Measurements from ENCODE around the gene SHC4. TPM values are rescaled to one million over a fixed set of nuclear protein-coding genes. Genes with fewer than 3 reads are reported as not detected.

Gene SHC4
- total RNA-seq, 1 experiment from 2014 or later, result not detected

GRCh38 chr15:48800245-48800644 lies 163.5 kb downstream of the SHC4 start:
- intact Hi-C loops (cut with micrococcal nuclease; ENCODE audit: unreplicated experiment), result no loop called here
- no peak for DNase-seq
- Mint-ChIP-seq H3K4me1 (ENCODE audit: low read depth, unreplicated experiment) (no peaks in the 10 kb centered on the region), H3K27ac (ENCODE audit: unreplicated experiment) (no peak overlapping the region), H3K36me3 (ENCODE audit: insufficient read depth, unreplicated experiment) (no peaks in the 10 kb centered on the region), H3K9me3 (ENCODE audit: unreplicated experiment) (no peaks in the 10 kb centered on the region), H3K4me3 (ENCODE audit: unreplicated experiment) (no peak overlapping the region), H3K27me3 (ENCODE audit: insufficient read depth, unreplicated experiment) (no peaks in the 10 kb centered on the region)
- H3K4me3 ChIP-seq (ENCODE audit: low read depth, low read length), result no peak overlapping the region
- TF ChIP-seq CTCF (IDR thresholded peaks at IDR 0.05; ENCODE audit: insufficient read depth in 1 of 2, low read depth in 1 of 2, low read length in 1 of 2, severe bottlenecking in 1 of 2, unreplicated experiment in 1 of 2), result no peak
- POLR2A ChIA-PET, result no interaction called here
- no peaks in the 10 kb centered on the region for H3K9me3 ChIP-seq
- H3K27me3 ChIP-seq (replicated peaks; ENCODE audit: control insufficient read depth, insufficient read depth, low read length), result no peaks in the 10 kb centered on the region
- BruUV-seq (replicated peaks), result no TSS peak
- H3K4me1 ChIP-seq, result peaks cover under 1% of the 10 kb centered on the region; the same call in 1 of the 2 replicates
- H3K36me3 ChIP-seq (ENCODE audit: control insufficient read depth, insufficient read depth, low read length), result no peaks in the 10 kb centered on the region; the same call in 1 of the 2 replicates
- CTCF ChIA-PET, result interaction anchor here (1.0 kb wide), 1 partner anchor 11 kb away, joined by 3 read pairs; the partner anchor contains the start of gene CEP152

GRCh38 chr15:48798319-48798718 lies 165.4 kb downstream of the SHC4 start:
- Mint-ChIP-seq H3K9me3 (ENCODE audit: unreplicated experiment) (no peaks in the 10 kb centered on the region), H3K4me1 (ENCODE audit: low read depth, unreplicated experiment) (no peaks in the 10 kb centered on the region), H3K27me3 (ENCODE audit: insufficient read depth, unreplicated experiment) (no peaks in the 10 kb centered on the region), H3K36me3 (ENCODE audit: insufficient read depth, unreplicated experiment) (peaks cover 6% of the 10 kb centered on the region), H3K27ac (ENCODE audit: unreplicated experiment) (no peak overlapping the region), H3K4me3 (ENCODE audit: unreplicated experiment) (no peak overlapping the region)
- TF ChIP-seq CTCF (IDR thresholded peaks at IDR 0.05; ENCODE audit: insufficient read depth in 1 of 2, low read depth in 1 of 2, low read length in 1 of 2, severe bottlenecking in 1 of 2, unreplicated experiment in 1 of 2), result no peak
- no peak for DNase-seq
- ChIA-PET POLR2A (interaction anchor here (1.0 kb wide), 1 partner anchor 13 kb away, joined by 3 read pairs; the partner anchor contains the start of gene CEP152), CTCF (no interaction called here)
- Histone ChIP-seq H3K27me3 (replicated peaks; ENCODE audit: control insufficient read depth, insufficient read depth, low read length) (no peaks in the 10 kb centered on the region), H3K36me3 (ENCODE audit: control insufficient read depth, insufficient read depth, low read length) (no peaks in the 10 kb centered on the region), H3K9me3 (no peaks in the 10 kb centered on the region), H3K4me1 (peaks cover 12% of the 10 kb centered on the region), H3K4me3 (ENCODE audit: low read depth, low read length) (no peak overlapping the region)
- intact Hi-C loops (cut with micrococcal nuclease; ENCODE audit: unreplicated experiment), result no loop called here
- no TSS peak for BruUV-seq (replicated peaks)

- Histone ChIP-seq H3K4me1 (peaks cover 12% of the 10 kb centered on the region), H3K27me3 (replicated peaks; ENCODE audit: control insufficient read depth, insufficient read depth, low read length) (no peaks in the 10 kb centered on the region), H3K9me3 (no peaks in the 10 kb centered on the region), H3K36me3 (ENCODE audit: control insufficient read depth, insufficient read depth, low read length) (no peaks in the 10 kb centered on the region), H3K4me3 (ENCODE audit: low read depth, low read length) (no peak overlapping the region)
- Mint-ChIP-seq H3K27me3 (ENCODE audit: insufficient read depth, unreplicated experiment) (no peaks in the 10 kb centered on the region), H3K4me1 (ENCODE audit: low read depth, unreplicated experiment) (no peaks in the 10 kb centered on the region), H3K27ac (ENCODE audit: unreplicated experiment) (no peak overlapping the region), H3K36me3 (ENCODE audit: insufficient read depth, unreplicated experiment) (peaks cover 15% of the 10 kb centered on the region), H3K4me3 (ENCODE audit: unreplicated experiment) (no peak overlapping the region), H3K9me3 (ENCODE audit: unreplicated experiment) (no peaks in the 10 kb centered on the region)
- intact Hi-C loops (cut with micrococcal nuclease; ENCODE audit: unreplicated experiment), result no loop called here
- POLR2A ChIA-PET, result no interaction called here
- CTCF ChIA-PET, result no interaction called here
- no peak for DNase-seq
- TF ChIP-seq CTCF (IDR thresholded peaks at IDR 0.05; ENCODE audit: insufficient read depth in 1 of 2, low read depth in 1 of 2, low read length in 1 of 2, severe bottlenecking in 1 of 2, unreplicated experiment in 1 of 2), result no peak
- BruUV-seq (replicated peaks), result no TSS peak
Measured at GRCh38 chr15:48796930-48797329, 166.8 kb downstream of the SHC4 start.
